ENCODE measurements around the gene RNF150. TPM values are rescaled to one million over a fixed set of nuclear protein-coding genes. Genes with fewer than 3 reads are reported as not detected.

The RNF150 gene
- total RNA-seq, 1 experiment from 2014 or later = 0.15 TPM

Other genes with a start within 250 kb of the RNF150 start
- 22.5 and 38.4 TPM in 2 replicates for gene ZNF330, start 87.4 kb upstream of the RNF150 start, total RNA-seq (2021)

Measured in PC-9 (cell line).